IgD-negative memory B cell (primary cell): ENCODE data around the gene ZFP64. TPM values are rescaled to one million over a fixed set of nuclear protein-coding genes. Genes with fewer than 3 reads are reported as not detected.
"Not testable (repeated sequence)": the region's sequence is repeated elsewhere in the genome, so short reads cannot be mapped to it uniquely, and the experiment has no call there.

Experiments used
- H3K27ac Mint-ChIP-seq, 3 donors: one replicate each; pipeline ENCODE4 v1.8.0; 2020 to 2022; ENCODE audit warnings: mild to moderate bottlenecking in 3 of 3, mixed read lengths in 3 of 3, moderate library complexity in 1 of 3
- H3K27me3 Mint-ChIP-seq: one replicate; pipeline ENCODE4 v1.8.0; 2021; ENCODE audit warnings: mixed read lengths
- H3K36me3 Mint-ChIP-seq: one replicate; pipeline ENCODE4 v1.8.0; 2020; ENCODE audit warnings: mild to moderate bottlenecking, mixed read lengths
- H3K4me1 Mint-ChIP-seq, 3 donors: one replicate each; pipeline ENCODE4 v1.8.0; 2020 to 2022; ENCODE audit warnings: mixed read lengths in 3 of 3, mild to moderate bottlenecking in 1 of 3
- H3K4me3 Mint-ChIP-seq, 4 donors: one replicate each; pipeline ENCODE4 v1.8.0; 2020 to 2022; ENCODE audit warnings: mild to moderate bottlenecking in 4 of 4, mixed read lengths in 4 of 4, moderate library complexity in 3 of 4
- H3K9me3 Mint-ChIP-seq, 3 donors: one replicate each; pipeline ENCODE4 v1.8.0; 2020 to 2021; ENCODE audit warnings: mixed read lengths in 3 of 3, mild to moderate bottlenecking in 1 of 3
- polyA plus RNA-seq: library from polyadenylated mRNA; unstranded; fragments of 300-500 nt; fragmentation: Illumina TruSeq; gene quantifications from one replicate; pipeline ENCODE4 v1.2.3, GENCODE V29; 2021

The ZFP64 gene
- polyA plus RNA-seq, 1 donor from 2014 or later = 12.8 TPM

DNA sequence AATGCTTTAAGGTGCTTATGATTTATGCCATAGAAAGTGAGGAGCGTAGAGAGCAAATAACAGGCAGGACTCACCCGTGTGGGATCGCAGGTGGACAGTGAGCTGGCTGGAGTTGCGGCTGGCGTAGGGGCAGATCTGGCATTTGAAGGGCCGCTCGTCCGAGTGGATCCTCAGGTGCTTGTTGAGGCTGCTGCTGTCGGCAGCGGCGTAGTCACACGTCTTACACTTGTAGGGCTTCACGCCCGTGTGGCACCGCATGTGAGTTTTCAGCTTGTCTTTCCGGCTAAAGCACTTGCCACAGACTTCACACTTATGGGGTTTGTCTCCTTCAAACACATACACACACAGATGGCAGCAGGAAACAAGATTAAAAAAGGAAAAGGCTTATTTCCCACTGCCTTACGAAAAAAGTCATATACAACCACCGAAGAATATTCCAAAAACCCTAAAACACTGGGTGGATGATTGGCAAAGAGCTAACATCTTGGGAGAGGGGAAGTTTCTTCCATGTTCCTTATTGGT is 31.5 kb downstream of the ZFP64 start:
- Mint-ChIP-seq H3K4me1 (no peaks in the 10 kb centered on the region), H3K27me3 (no peaks in the 10 kb centered on the region), H3K4me3 (no peak overlapping the region), H3K36me3 (peaks cover 20% of the 10 kb centered on the region), H3K9me3 (peaks cover 0 to 7% (median 2%) of the 10 kb centered on the region in 3 donors), H3K27ac (no peak overlapping the region)

GRCh38 chr20:52154575-52154974 is 37.0 kb downstream of the ZFP64 start:
- H3K4me1 Mint-ChIP-seq = peaks cover 0 to 3% (median 0%) of the 10 kb centered on the region in 3 donors
- no peaks in the 10 kb centered on the region for H3K27me3 Mint-ChIP-seq
- H3K9me3 Mint-ChIP-seq = peaks cover 0 to 7% (median 2%) of the 10 kb centered on the region in 3 donors
- no peak overlapping the region for H3K4me3 Mint-ChIP-seq
- peaks cover 10% of the 10 kb centered on the region for H3K36me3 Mint-ChIP-seq
- peak overlapping the region in 1 of 3 donors; percentile 31 for H3K27ac Mint-ChIP-seq

- Mint-ChIP-seq H3K27me3 (no peaks in the 10 kb centered on the region), H3K36me3 (peaks cover 11% of the 10 kb centered on the region), H3K27ac (no peak overlapping the region), H3K4me3 (no peak overlapping the region), H3K4me1 (peaks cover 0 to 3% (median 0%) of the 10 kb centered on the region in 3 donors), H3K9me3 (peaks cover 0 to 6% (median 2%) of the 10 kb centered on the region in 3 donors)
Measured at GRCh38 chr20:52153896-52154295, 37.7 kb downstream of the ZFP64 start.

DNA sequence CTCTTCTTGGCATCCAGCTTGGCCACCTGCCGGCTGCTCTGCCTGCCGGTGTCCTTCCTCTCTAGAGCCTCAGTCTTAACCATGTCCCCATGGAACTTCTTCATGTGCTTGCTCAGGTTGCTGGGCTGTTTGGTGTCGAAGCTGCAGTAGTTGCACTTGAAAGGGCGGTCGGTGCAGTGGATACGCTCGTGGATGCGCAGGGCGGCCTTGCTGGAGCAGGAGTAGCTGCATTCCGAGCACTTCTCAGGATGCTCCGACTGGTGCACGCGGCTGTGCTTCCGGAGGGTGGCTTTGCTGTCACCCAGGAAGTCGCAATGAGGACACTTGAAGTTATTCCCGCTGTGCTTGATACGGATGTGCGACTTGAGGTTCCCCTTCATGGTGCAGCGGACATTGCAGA is 38.7 kb downstream of the ZFP64 start:
- Mint-ChIP-seq H3K4me3 (no peak overlapping the region), H3K4me1 (peaks cover 0 to 3% (median 0%) of the 10 kb centered on the region in 3 donors), H3K9me3 (peaks cover 0 to under 1% (median 0%) of the 10 kb centered on the region in 3 donors), H3K36me3 (peaks cover 8% of the 10 kb centered on the region), H3K27ac (no peak overlapping the region), H3K27me3 (no peaks in the 10 kb centered on the region)

DNA sequence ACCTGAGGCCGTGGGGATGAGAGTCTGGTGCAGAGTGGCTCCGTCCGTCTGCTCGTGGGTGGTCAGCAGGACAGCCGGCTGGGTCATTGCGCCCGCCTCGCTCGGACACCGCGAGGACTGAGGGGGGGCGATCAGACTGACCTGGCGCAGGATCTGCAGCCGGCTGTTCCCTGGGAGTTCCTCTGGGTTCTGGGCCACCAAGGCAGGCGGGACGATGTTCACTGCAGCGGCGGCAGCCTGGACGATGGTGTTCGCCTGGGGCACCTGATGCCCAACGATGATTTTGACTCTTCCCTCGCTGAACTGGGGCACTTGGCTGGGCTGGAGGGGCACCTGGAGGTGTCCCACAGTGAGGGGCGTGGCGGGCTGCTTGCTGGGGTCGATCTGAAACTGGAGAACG is 39.2 kb downstream of the ZFP64 start:
- Mint-ChIP-seq H3K9me3 (no peaks in the 10 kb centered on the region), H3K36me3 (peaks cover 7% of the 10 kb centered on the region), H3K27me3 (no peaks in the 10 kb centered on the region), H3K4me1 (peaks cover 0 to 3% (median 0%) of the 10 kb centered on the region in 3 donors), H3K4me3 (no peak overlapping the region), H3K27ac (no peak overlapping the region)

GRCh38 chr20:52150440-52151258 is 40.9 kb downstream of the ZFP64 start:
- Mint-ChIP-seq H3K4me1 (peaks cover 0 to 3% (median 0%) of the 10 kb centered on the region in 3 donors), H3K27ac (no peak overlapping the region), H3K9me3 (no peaks in the 10 kb centered on the region), H3K4me3 (no peak overlapping the region), H3K27me3 (no peaks in the 10 kb centered on the region), H3K36me3 (peaks cover 2% of the 10 kb centered on the region)

- peaks cover 0 to under 1% (median 0%) of the 10 kb centered on the region in 3 donors for H3K4me1 Mint-ChIP-seq
- no peaks in the 10 kb centered on the region for H3K27me3 Mint-ChIP-seq
- H3K36me3 Mint-ChIP-seq = peaks cover 4% of the 10 kb centered on the region
- H3K4me3 Mint-ChIP-seq = no peak overlapping the region
- peak overlapping the region in 1 of 3 donors; percentile 9 for H3K27ac Mint-ChIP-seq
- peaks cover 0 to under 1% (median 0%) of the 10 kb centered on the region in 3 donors for H3K9me3 Mint-ChIP-seq
Measured at GRCh38 chr20:52145587-52145986, 46.0 kb downstream of the ZFP64 start.

DNA sequence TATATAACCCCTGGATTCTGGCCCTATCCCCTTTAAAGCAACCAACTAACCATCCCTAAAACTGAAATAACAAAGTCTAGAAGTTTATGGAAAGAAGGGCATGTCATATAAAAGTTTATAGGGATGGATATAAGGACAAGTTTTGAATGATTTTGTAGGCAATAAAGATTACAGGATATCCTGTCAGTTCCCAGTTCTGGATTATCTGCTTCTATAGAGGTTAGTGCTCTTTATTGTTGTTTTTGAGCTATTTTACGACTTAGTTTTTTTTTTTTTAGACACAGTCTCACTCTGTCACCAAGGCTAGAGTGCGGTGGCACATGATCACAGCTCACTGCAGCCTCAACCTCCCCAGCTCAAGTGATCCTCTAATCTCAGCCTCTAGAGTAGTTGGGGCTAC is 48.3 kb downstream of the ZFP64 start:
- no peak overlapping the region for H3K27ac Mint-ChIP-seq
- H3K27me3 Mint-ChIP-seq = no peaks in the 10 kb centered on the region
- no peak overlapping the region for H3K4me3 Mint-ChIP-seq
- H3K36me3 Mint-ChIP-seq = peaks cover 10% of the 10 kb centered on the region
- no peaks in the 10 kb centered on the region for H3K4me1 Mint-ChIP-seq
- peaks cover 0 to 2% (median 0%) of the 10 kb centered on the region in 3 donors for H3K9me3 Mint-ChIP-seq

DNA sequence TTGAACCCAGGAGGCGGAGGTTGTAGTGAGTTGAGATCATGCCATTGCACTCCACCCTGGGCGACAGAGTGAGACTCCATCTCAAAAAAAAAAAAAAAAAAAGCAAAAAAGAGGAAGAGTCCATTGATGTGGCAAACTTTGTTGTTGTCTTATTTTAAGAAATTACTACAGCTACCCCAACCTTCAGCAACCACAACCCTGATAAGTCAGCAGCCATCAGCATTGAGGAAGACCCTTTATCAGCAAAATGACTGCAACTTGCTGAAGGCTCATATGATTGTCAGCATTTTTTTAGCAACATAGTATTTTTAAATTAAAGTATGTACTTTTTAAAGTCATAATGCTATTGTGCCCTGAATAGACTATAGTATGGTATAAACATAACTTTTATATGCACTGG is 48.8 kb downstream of the ZFP64 start:
- Mint-ChIP-seq H3K27ac (peak overlapping the region in 1 of 3 donors; percentile 57), H3K9me3 (peaks cover 0 to 2% (median 0%) of the 10 kb centered on the region in 3 donors), H3K4me3 (no peak overlapping the region), H3K4me1 (no peaks in the 10 kb centered on the region), H3K27me3 (no peaks in the 10 kb centered on the region), H3K36me3 (peaks cover 10% of the 10 kb centered on the region)

DNA sequence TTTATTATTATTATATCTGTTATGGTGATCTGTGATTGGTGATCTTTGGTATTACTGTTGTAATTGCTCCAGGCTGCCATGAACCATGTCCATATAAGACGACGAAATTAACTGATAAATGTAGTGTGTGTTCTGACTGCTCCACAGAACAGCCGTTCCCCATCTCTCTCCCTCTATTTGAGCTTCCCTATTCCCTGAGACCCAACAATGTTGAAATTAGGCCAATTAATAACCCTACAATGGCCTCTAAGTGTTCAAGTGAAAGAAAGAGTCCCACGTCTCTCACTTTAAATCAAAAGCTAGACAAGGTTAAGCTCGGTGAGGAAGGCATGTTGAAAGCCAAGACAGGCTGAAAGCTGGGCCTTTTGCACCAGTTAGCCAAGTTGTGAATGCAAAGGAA is 51.6 kb downstream of the ZFP64 start:
- Mint-ChIP-seq H3K4me3 (no peak overlapping the region), H3K36me3 (peaks cover 13% of the 10 kb centered on the region), H3K9me3 (peaks cover 0 to 2% (median 0%) of the 10 kb centered on the region in 3 donors), H3K27ac (no peak overlapping the region), H3K4me1 (no peaks in the 10 kb centered on the region), H3K27me3 (no peaks in the 10 kb centered on the region)

DNA sequence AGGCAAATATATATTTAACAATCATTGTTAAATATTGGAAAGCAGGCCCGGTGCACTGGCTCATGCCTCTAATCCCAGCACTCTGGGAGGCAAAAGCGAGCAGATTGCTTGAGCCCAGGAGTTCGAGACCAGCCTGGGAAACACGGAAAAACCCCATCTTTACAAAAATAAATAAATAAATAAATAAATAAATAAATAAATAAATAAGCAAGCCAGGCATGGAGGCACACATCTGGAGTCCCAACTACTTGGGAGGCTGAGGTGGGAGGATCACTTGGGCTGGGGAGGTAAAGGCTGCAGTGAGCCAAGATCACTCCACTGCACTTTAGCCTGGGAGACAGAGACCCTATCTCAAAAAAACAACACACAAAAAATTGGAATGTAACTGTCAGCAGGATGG is 53.7 kb downstream of the ZFP64 start:
- no peaks in the 10 kb centered on the region for H3K27me3 Mint-ChIP-seq
- peaks cover 0 to 2% (median 0%) of the 10 kb centered on the region in 3 donors for H3K9me3 Mint-ChIP-seq
- H3K27ac Mint-ChIP-seq = no peak overlapping the region
- H3K36me3 Mint-ChIP-seq = peaks cover 15% of the 10 kb centered on the region
- H3K4me1 Mint-ChIP-seq = no peaks in the 10 kb centered on the region
- no peak overlapping the region for H3K4me3 Mint-ChIP-seq

- not testable (repeated sequence) for H3K27ac Mint-ChIP-seq, H3K9me3 Mint-ChIP-seq
Measured at GRCh38 chr20:52133714-52134113, 57.9 kb downstream of the ZFP64 start.

DNA sequence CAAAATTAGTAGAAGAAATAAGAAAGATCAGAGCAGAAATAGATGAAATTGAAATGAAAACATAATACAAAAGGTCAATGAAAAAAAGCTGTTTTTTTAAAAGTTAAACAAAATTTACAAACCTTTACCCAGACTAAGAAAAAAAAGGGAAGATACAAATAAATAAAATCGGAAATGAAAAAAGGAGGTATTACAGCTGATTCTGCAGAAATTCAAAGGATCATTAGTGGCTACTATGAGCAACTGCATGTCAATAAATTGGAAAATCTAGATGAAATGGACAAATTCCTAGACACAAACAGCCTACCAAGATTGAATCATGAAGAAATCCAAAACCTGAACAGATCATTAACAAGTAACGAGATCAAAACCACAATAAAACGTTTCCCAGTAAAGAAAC is 59.2 kb downstream of the ZFP64 start:
- H3K27ac Mint-ChIP-seq = no peak overlapping the region
- H3K4me3 Mint-ChIP-seq = no peak overlapping the region
- peaks cover 0 to 2% (median 0%) of the 10 kb centered on the region in 3 donors for H3K9me3 Mint-ChIP-seq
- H3K36me3 Mint-ChIP-seq = peaks cover 11% of the 10 kb centered on the region
- no peaks in the 10 kb centered on the region for H3K27me3 Mint-ChIP-seq
- H3K4me1 Mint-ChIP-seq = peaks cover 0 to 5% (median 2%) of the 10 kb centered on the region in 3 donors

More at GRCh38 chr20:52133714-52134113, 57.9 kb downstream of the ZFP64 start:
- H3K4me3 Mint-ChIP-seq, H3K4me1 Mint-ChIP-seq, H3K27me3 Mint-ChIP-seq: not testable (repeated sequence)
- H3K36me3 Mint-ChIP-seq = peaks cover 11% of the 10 kb centered on the region

DNA sequence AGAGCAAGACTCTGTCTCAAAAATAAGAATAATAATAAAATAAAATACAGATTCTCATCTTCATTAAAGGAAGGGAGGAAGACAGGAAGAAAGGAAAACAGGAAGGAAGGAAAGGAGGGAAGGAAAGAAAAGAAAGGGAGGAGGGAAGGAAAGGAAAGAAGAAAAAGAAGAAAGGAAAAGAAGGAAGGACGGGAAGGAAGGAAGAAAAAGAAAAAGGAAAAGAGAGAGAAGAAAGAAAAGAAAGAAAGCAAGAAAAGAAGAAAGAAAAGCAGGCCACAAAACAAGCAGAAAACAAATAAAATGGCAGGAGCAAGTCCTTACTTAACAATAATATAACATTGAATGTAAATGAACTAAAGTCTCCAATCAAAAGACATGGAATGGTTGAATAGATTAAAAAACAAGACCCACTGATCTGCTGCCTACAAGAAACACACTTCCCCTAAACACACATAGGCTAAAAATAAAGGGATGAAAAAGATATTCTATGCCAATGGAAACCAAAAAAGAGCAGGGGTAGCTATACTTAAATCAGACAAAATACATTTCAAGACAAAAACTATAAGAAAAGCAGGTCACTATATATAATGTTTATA is 60.4 kb downstream of the ZFP64 start:
- no peaks in the 10 kb centered on the region for H3K27me3 Mint-ChIP-seq

GRCh38 chr20:52130406-52130805 is 61.2 kb downstream of the ZFP64 start:
- Mint-ChIP-seq H3K36me3 (peaks cover 13% of the 10 kb centered on the region), H3K27ac (no peak overlapping the region), H3K4me3 (no peak overlapping the region), H3K4me1 (peaks cover 0 to 6% (median 2%) of the 10 kb centered on the region in 3 donors), H3K27me3 (no peaks in the 10 kb centered on the region), H3K9me3 (peaks cover 0 to 2% (median 0%) of the 10 kb centered on the region in 3 donors)

More for the DNA sequence above, 60.4 kb downstream of the ZFP64 start:
- H3K4me1 Mint-ChIP-seq = peaks cover 0 to 6% (median 2%) of the 10 kb centered on the region in 3 donors
- H3K4me3 Mint-ChIP-seq = no peak overlapping the region
- H3K9me3 Mint-ChIP-seq = peaks cover 0 to 2% (median 0%) of the 10 kb centered on the region in 3 donors
- no peak overlapping the region for H3K27ac Mint-ChIP-seq
- H3K36me3 Mint-ChIP-seq = peaks cover 11% of the 10 kb centered on the region
